Endothelial cell of umbilical vein (primary cell): Measurements from ENCODE around the gene SLC16A6. TPM values are rescaled to one million over a fixed set of nuclear protein-coding genes. Genes with fewer than 3 reads are reported as not detected.

Source experiments
- BruUV-seq: library from RNA; stranded (reverse); fragments of 400-500 nt; replicated peaks from 2 replicates; lab custom pipeline; 2021; lab: Mats Ljungman, UMichigan
- CTCF ChIA-PET: fragments of 300-600, 350-600 bp; sonication (Branson Sonifier 250); formaldehyde crosslinking; loops from one replicate; lab custom pipeline; 2021; ENCODE audit warnings: antibody characterized with exemption, inconsistent platforms; lab: Charles Lee
- POLR2A ChIA-PET: fragments of 300-600, 350-600 bp; sonication (Branson Sonifier 250); formaldehyde crosslinking; loops from one replicate; lab custom pipeline; 2021; ENCODE audit warnings: antibody characterized with exemption, inconsistent platforms; lab: Charles Lee
- DNase-seq: peaks from one replicate; pipeline ENCODE4 v3.0.0-alpha.2; 2011; ENCODE audit warnings: low read depth, low spot score
- FAIRE-seq: peaks from 2 replicates; lab custom pipeline; 2011; peaks lifted over from hg19 to GRCh38; lab: Jason Lieb, UNC
- H2AFZ ChIP-seq: 2 replicates; pipeline ENCODE4 v1.6.0; 2012; ENCODE audit warnings: low read depth, low read length, control low read depth, inconsistent platforms
- H3K27ac ChIP-seq: 2 replicates; pipeline ENCODE4 v1.5.1; 2011; ENCODE audit warnings: low read depth, mild to moderate bottlenecking, control low read depth, low read length, moderate library complexity; ENCODE audit not compliant: insufficient read depth
- H3K27me3 ChIP-seq, 2 experiments: 2 replicates each; pipeline versions ENCODE4 v1.6.0 to v1.6.1; 2011; ENCODE audit warnings: low read length in 2 of 2, mixed read lengths in 1 of 2; ENCODE audit not compliant: control insufficient read depth in 2 of 2, insufficient read depth in 2 of 2
- H3K36me3 ChIP-seq, 2 experiments: 2 replicates in 1 of 2; 3 replicates in 1 of 2; pipeline ENCODE4 v1.5.1; 2011; ENCODE audit warnings: low read length in 2 of 2, mild to moderate bottlenecking in 1 of 2, moderate library complexity in 1 of 2; ENCODE audit not compliant: control insufficient read depth in 2 of 2, insufficient read depth in 2 of 2; ENCODE audit errors: extremely low read depth in 1 of 2
- H3K4me1 ChIP-seq: 3 replicates; pipeline ENCODE4 v1.5.1; 2011; ENCODE audit warnings: mild to moderate bottlenecking, low read length; ENCODE audit not compliant: control insufficient read depth, insufficient read depth; ENCODE audit errors: extremely low read depth
- H3K4me2 ChIP-seq: 2 replicates; pipeline ENCODE4 v1.6.1; 2011; ENCODE audit warnings: low read length, control low read depth, mixed read lengths; ENCODE audit not compliant: insufficient read depth
- H3K4me3 ChIP-seq, 3 experiments: fragments of 200-600 bp in 1 of 3; sonication (generic), shearing (Covaris generic) in 1 of 3; replicated peaks in 1 of 3; 2 replicates each; pipeline ENCODE4 v1.5.1; 2011 to 2016; ENCODE audit warnings: control low read depth in 3 of 3, low read length in 3 of 3, mild to moderate bottlenecking in 2 of 3, inconsistent platforms in 1 of 3, low read depth in 1 of 3, moderate library complexity in 1 of 3; ENCODE audit not compliant: insufficient read depth in 1 of 3
- H3K79me2 ChIP-seq: 2 replicates; pipeline ENCODE4 v1.6.0; 2012; ENCODE audit warnings: low read length, inconsistent platforms; ENCODE audit not compliant: control insufficient read depth, insufficient read depth
- H3K9ac ChIP-seq: replicated peaks from 2 replicates; pipeline ENCODE3; 2011; ENCODE audit warnings: low read length, control low read depth; ENCODE audit not compliant: insufficient read depth; ENCODE audit errors: extremely low read depth
- H3K9me1 ChIP-seq: replicated peaks from 3 replicates; pipeline ENCODE4 v1.6.0; 2011; ENCODE audit warnings: mild to moderate bottlenecking, low read length; ENCODE audit not compliant: control insufficient read depth, insufficient read depth; ENCODE audit errors: extremely low read depth
- H3K9me3 ChIP-seq: replicated peaks from 2 replicates; pipeline ENCODE4 v1.5.1; 2012; ENCODE audit warnings: low read length, inconsistent platforms; ENCODE audit not compliant: control insufficient read depth, insufficient read depth
- H4K20me1 ChIP-seq: replicated peaks from 2 replicates; pipeline ENCODE3; 2011; ENCODE audit warnings: mild to moderate bottlenecking, low read length; ENCODE audit not compliant: control insufficient read depth, insufficient read depth; ENCODE audit errors: extremely low read depth
- CTCF ChIP-seq, 2 donors: IDR thresholded peaks; 1 replicate in 1 of 2; 2 replicates in 1 of 2; pipeline ENCODE4 v1.5.1; 2011; ENCODE audit warnings: low read length in 2 of 2, mild to moderate bottlenecking in 2 of 2, moderate library complexity in 2 of 2, control low read depth in 1 of 2, inconsistent platforms in 1 of 2, low read depth in 1 of 2; ENCODE audit not compliant: insufficient read depth in 1 of 2; ENCODE audit errors: extremely low read depth in 1 of 2
- EZH2 ChIP-seq: IDR thresholded peaks from 2 replicates; pipeline ENCODE4 v1.6.1; 2012; ENCODE audit warnings: borderline replicate concordance, low read depth, mild to moderate bottlenecking, moderate library complexity, low read length, inconsistent platforms; ENCODE audit not compliant: severe bottlenecking
- JUN ChIP-seq: IDR thresholded peaks from 2 replicates; pipeline ENCODE4 v1.6.1; 2011; ENCODE audit warnings: borderline replicate concordance, low read depth; ENCODE audit not compliant: insufficient read length, insufficient read depth
- POLR2A ChIP-seq: IDR thresholded peaks from 2 replicates; pipeline ENCODE4 v1.6.1; 2012; ENCODE audit warnings: low read depth, mild to moderate bottlenecking, control low read depth, low read length
- dilution Hi-C: fragments of 300-500 bp; cut with MboI; formaldehyde crosslinking; loops from one replicate; pipeline ENCODE4 v1.15.0; 2019; ENCODE audit warnings: low sequenced_read_pairs; ENCODE audit not compliant: extremely low pct_ligation_motif_present
- intact Hi-C: fragments of 100-400 bp; cut with micrococcal nuclease; formaldehyde crosslinking; loops from one replicate; pipeline ENCODE4 v1.10.0; 2022
- polyA plus RNA-seq, 4 experiments: library from polyadenylated mRNA; depleted of rRNA in 3 of 4; stranded (reverse) in 3 of 4; unstranded in 1 of 4; fragments of >200 nt; gene quantifications; 2 replicates each; pipeline versions ENCODE4 v1.2.1 to v1.2.3, GENCODE V29; 2011 to 2012; ENCODE audit warnings: missing spikeins in 1 of 4
- total RNA-seq: library from RNA; stranded (reverse); gene quantifications from 2 replicates; pipeline ENCODE4 v1.2.3, GENCODE V29; 2021
- TF ChIP-seq, protein P1 (sequence below): IDR thresholded peaks from 2 replicates; pipeline ENCODE4 v1.6.1; 2011; ENCODE audit not compliant: insufficient read depth, insufficient read length

The SLC16A6 gene
- total and polyA plus RNA-seq, 2 donors (not counting 3 experiments of a cell fraction or from before 2014, with no cell fraction given), result 0.65 to 0.91 TPM

DNA sequence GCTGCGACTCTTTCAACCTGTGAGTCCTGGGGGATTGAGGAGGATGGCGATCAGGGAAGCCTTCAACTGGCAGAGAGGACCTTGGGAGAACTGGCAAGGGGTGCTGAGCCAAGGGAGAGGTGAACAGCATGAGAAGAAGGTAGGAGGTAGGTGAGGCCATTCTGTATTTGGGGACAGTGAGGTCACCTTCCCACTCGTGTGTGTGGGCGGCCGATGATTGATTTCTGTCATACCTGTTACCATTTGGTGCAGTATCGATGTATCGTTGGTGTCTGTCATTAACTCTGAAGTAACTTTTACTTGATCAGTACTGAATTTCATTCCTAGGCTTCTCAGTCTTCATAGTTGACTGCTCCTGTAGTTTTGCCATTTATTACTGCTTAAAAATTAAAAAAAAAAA lies 4.2 kb upstream of the SLC16A6 start:
- H3K9ac ChIP-seq, result no peak overlapping the region
- H2AFZ ChIP-seq, result no peak overlapping the region
- no peaks in the 10 kb centered on the region for H3K9me3 ChIP-seq
- dilution Hi-C loops (no loop called here), intact Hi-C loops (no loop called here)
- TF ChIP-seq EZH2, result no peak
- no peak for TF ChIP-seq POLR2A
- H3K36me3 ChIP-seq, result no peaks in the 10 kb centered on the region
- no peaks in the 10 kb centered on the region for H3K79me2 ChIP-seq
- BruUV-seq, result no TSS peak
- no peaks in the 10 kb centered on the region for H3K9me1 ChIP-seq
- ChIA-PET CTCF (no interaction called here), POLR2A (no interaction called here)
- H3K27me3 ChIP-seq, result no peaks in the 10 kb centered on the region
- H3K4me1 ChIP-seq, result peaks cover 15% of the 10 kb centered on the region
- H4K20me1 ChIP-seq, result no peaks in the 10 kb centered on the region
- no peak overlapping the region for H3K27ac ChIP-seq
- H3K4me3 ChIP-seq, result no peak overlapping the region
- no peak for DNase-seq
- H3K4me2 ChIP-seq, result no peak overlapping the region
- no peak for FAIRE-seq

- H3K9me3 ChIP-seq, result no peaks in the 10 kb centered on the region
- ChIA-PET POLR2A (no interaction called here), CTCF (interaction anchor here (1.1 kb wide), 1 partner anchor 104 kb away, joined by 6 read pairs; no protein-coding TSS in a partner anchor)
- no peaks in the 10 kb centered on the region for H4K20me1 ChIP-seq
- no peaks in the 10 kb centered on the region for H3K79me2 ChIP-seq
- H3K27me3 ChIP-seq, result no peaks in the 10 kb centered on the region
- no peaks in the 10 kb centered on the region for H3K36me3 ChIP-seq
- H3K4me2 ChIP-seq, result no peak overlapping the region
- H3K4me1 ChIP-seq, result peaks cover 15% of the 10 kb centered on the region
- H3K4me3 ChIP-seq, result no peak overlapping the region
- dilution Hi-C loops (no loop called here), intact Hi-C loops (no loop called here)
- no peak for TF ChIP-seq CTCF (IDR thresholded peaks at IDR 0.05; ENCODE audit: extremely low read depth in 1 of 2, insufficient read depth in 1 of 2, low read depth in 1 of 2, low read length in 2 of 2)
- no peak for TF ChIP-seq JUN
- no peak for TF ChIP-seq EZH2
- TF ChIP-seq, protein P1, sequence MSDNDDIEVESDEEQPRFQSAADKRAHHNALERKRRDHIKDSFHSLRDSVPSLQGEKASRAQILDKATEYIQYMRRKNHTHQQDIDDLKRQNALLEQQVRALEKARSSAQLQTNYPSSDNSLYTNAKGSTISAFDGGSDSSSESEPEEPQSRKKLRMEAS, result no peak
- TF ChIP-seq POLR2A, result no peak
- FAIRE-seq, result no peak
- no peak overlapping the region for H3K9ac ChIP-seq
- no peak overlapping the region for H3K27ac ChIP-seq
- H3K9me1 ChIP-seq, result no peaks in the 10 kb centered on the region
- BruUV-seq, result no TSS peak
- H2AFZ ChIP-seq, result no peak overlapping the region
- DNase-seq, result no peak
These were observed 3.7 kb upstream of the SLC16A6 start for GRCh38 chr17:68294617-68295016.
